Stimulated activated CD4-positive, alpha-beta T cell treated with anti-CD3 and anti-CD28 coated beads, Interleukin-4, amount 100 ng/mL, for 4 hours (primary cell): ENCODE results near the gene PTPN18.
"Not testable (repeated sequence)": the region's sequence is repeated elsewhere in the genome, so short reads cannot be mapped to it uniquely, and the experiment has no call there.

Source experiments
- DNase-seq, 2 experiments: peaks; one replicate each; pipeline ENCODE4 v3.0.0-alpha.2; 2020

Gene PTPN18

GRCh38 chr2:130385709-130386108 lies 29.9 kb downstream of the PTPN18 start:
- DNase-seq = no peak

- no peak for DNase-seq
These were observed 31.2 kb downstream of the PTPN18 start for GRCh38 chr2:130387071-130387400.

GRCh38 chr2:130387804-130388203 lies 31.9 kb downstream of the PTPN18 start:
- no peak for DNase-seq

- no peak for DNase-seq
These were observed 32.5 kb downstream of the PTPN18 start for GRCh38 chr2:130388221-130388907.

GRCh38 chr2:130389358-130389757 lies 33.5 kb downstream of the PTPN18 start:
- no peak for DNase-seq

GRCh38 chr2:130389783-130390182 lies 33.9 kb downstream of the PTPN18 start:
- DNase-seq = no peak

- no peak for DNase-seq
These were observed 34.7 kb downstream of the PTPN18 start for GRCh38 chr2:130390460-130391057.

GRCh38 chr2:130391058-130391871 lies 35.4 kb downstream of the PTPN18 start:
- DNase-seq = peak; percentile 60 to 73

GRCh38 chr2:130391872-130392670 lies 36.2 kb downstream of the PTPN18 start:
- no peak for DNase-seq

GRCh38 chr2:130393318-130393910 lies 37.6 kb downstream of the PTPN18 start:
- no peak for DNase-seq

- DNase-seq = not testable (repeated sequence)
These were observed 50.4 kb downstream of the PTPN18 start for GRCh38 chr2:130406280-130406679.

- not testable (repeated sequence) for DNase-seq
These were observed 60.8 kb downstream of the PTPN18 start for GRCh38 chr2:130416693-130417092.

GRCh38 chr2:130418845-130419244 lies 63.0 kb downstream of the PTPN18 start:
- not testable (repeated sequence) for DNase-seq
